GM20431 (cell line): ENCODE data around the gene C22orf31.

Source experiments
- in situ Hi-C: fragments of 300-500 bp; cut with MseI, MboI; formaldehyde crosslinking; loops from one replicate; pipeline ENCODE4 v1.15.0; 2020; ENCODE audit warnings: low sequenced_read_pairs; ENCODE audit not compliant: unreplicated experiment

Gene C22orf31

GRCh38 chr22:29031227-29032011, 30.2 kb downstream of the C22orf31 start:
- in situ Hi-C loops, result loop anchor here (25.0 kb wide), 1 partner anchor 419 kb away; no protein-coding TSS in a partner anchor

- in situ Hi-C loops, result loop anchor here (25.0 kb wide), 1 partner anchor 418 kb away; no protein-coding TSS in a partner anchor
These were observed 30.9 kb downstream of the C22orf31 start for GRCh38 chr22:29030618-29031226.

GRCh38 chr22:29030016-29030617, 31.5 kb downstream of the C22orf31 start:
- in situ Hi-C loops, result loop anchor here (25.0 kb wide), 1 partner anchor 418 kb away; no protein-coding TSS in a partner anchor

GRCh38 chr22:29029202-29030000, 32.2 kb downstream of the C22orf31 start:
- in situ Hi-C loops, result loop anchor here (25.0 kb wide), 1 partner anchor 417 kb away; no protein-coding TSS in a partner anchor

- in situ Hi-C loops, result loop anchor here (25.0 kb wide), 1 partner anchor 416 kb away; no protein-coding TSS in a partner anchor
These were observed 33.2 kb downstream of the C22orf31 start for GRCh38 chr22:29028468-29028867.

GRCh38 chr22:29026579-29026978, 35.1 kb downstream of the C22orf31 start:
- in situ Hi-C loops, result loop anchor here (25.0 kb wide), 1 partner anchor 414 kb away; no protein-coding TSS in a partner anchor

GRCh38 chr22:29023172-29023796, 38.3 kb downstream of the C22orf31 start:
- in situ Hi-C loops, result no loop called here

GRCh38 chr22:29022101-29022817, 39.4 kb downstream of the C22orf31 start:
- in situ Hi-C loops, result no loop called here

- in situ Hi-C loops, result no loop called here
These were observed 43.1 kb downstream of the C22orf31 start for GRCh38 chr22:29018293-29019189.

GRCh38 chr22:29016067-29016938, 45.3 kb downstream of the C22orf31 start:
- in situ Hi-C loops, result no loop called here

GRCh38 chr22:29014773-29015172, 46.9 kb downstream of the C22orf31 start:
- in situ Hi-C loops, result no loop called here

GRCh38 chr22:29014293-29014692, 47.3 kb downstream of the C22orf31 start:
- in situ Hi-C loops, result no loop called here

GRCh38 chr22:29012952-29013351, 48.7 kb downstream of the C22orf31 start:
- in situ Hi-C loops, result no loop called here

GRCh38 chr22:29012101-29012433, 49.6 kb downstream of the C22orf31 start:
- in situ Hi-C loops, result no loop called here

- in situ Hi-C loops, result no loop called here
These were observed 50.2 kb downstream of the C22orf31 start for GRCh38 chr22:29011240-29012100.

GRCh38 chr22:29009148-29009547, 52.5 kb downstream of the C22orf31 start:
- in situ Hi-C loops, result no loop called here
